HepG2 (cell line): Measurements from ENCODE around the gene ATP8B1. TPM values are rescaled to one million over a fixed set of nuclear protein-coding genes. Genes with fewer than 3 reads are reported as not detected.

Experiments
- ATAC-seq: fragments of 200-7000 bp; cut with Tn5 transposase; 3 replicates; pipeline ENCODE4 v1.9.1; 2020; ENCODE audit warnings: mild to moderate bottlenecking, moderate library complexity
- BruUV-seq: library from RNA; stranded (reverse); fragments of 400-500 nt; replicated peaks from 2 replicates; lab custom pipeline; 2021; lab: Mats Ljungman, UMichigan
- CTCF ChIA-PET: fragments of 300-600 bp; formaldehyde crosslinking; extraction: SDS; loops from one replicate; lab custom pipeline; 2021; ENCODE audit warnings: low total read pairs, inconsistent platforms, low intra/inter-chr PET ratio; lab: Yijun Ruan, JAX
- POLR2A ChIA-PET: fragments of 350-600 bp; sonication (Branson Sonifier 250); formaldehyde crosslinking; loops from one replicate; lab custom pipeline; 2020; ENCODE audit warnings: antibody characterized with exemption, inconsistent platforms; lab: Yijun Ruan, JAX
- DNase-seq: peaks from one replicate; pipeline ENCODE4 v3.0.0-alpha.2; 2015; ENCODE audit warnings: low spot score
- FAIRE-seq: peaks from 3 replicates; lab custom pipeline; 2011; peaks lifted over from hg19 to GRCh38; lab: Jason Lieb, UNC
- H2AFZ ChIP-seq: one replicate; pipeline ENCODE4 v1.6.1; 2011; ENCODE audit warnings: low read length, inconsistent platforms
- H3K27ac ChIP-seq: fragments of 300-600 bp; 3 replicates; pipeline ENCODE4 v1.8.0; 2011; ENCODE audit warnings: mixed run types, mild to moderate bottlenecking, mixed read lengths, low read length, inconsistent platforms; ENCODE audit not compliant: insufficient read depth; ENCODE audit errors: extremely low read length
- H3K27me3 ChIP-seq, 2 experiments: fragments of 200-600 bp in 1 of 2; 2 replicates in 1 of 2; 3 replicates in 1 of 2; pipeline versions ENCODE4 v1.6.0 to v1.8.0; 2011; ENCODE audit warnings: low read length in 2 of 2, mild to moderate bottlenecking in 2 of 2, moderate library complexity in 2 of 2, inconsistent platforms in 1 of 2; ENCODE audit not compliant: insufficient read depth in 2 of 2, control insufficient read depth in 1 of 2
- H3K36me3 ChIP-seq, 2 experiments: fragments of 200-600 bp in 1 of 2; replicated peaks in 1 of 2; 2 replicates in 1 of 2; 3 replicates in 1 of 2; pipeline versions ENCODE4 v1.5.1 to v1.8.0; 2011; ENCODE audit warnings: low read length in 2 of 2, inconsistent platforms in 1 of 2; ENCODE audit not compliant: insufficient read depth in 2 of 2, control insufficient read depth in 1 of 2
- H3K4me1 ChIP-seq: 2 replicates; pipeline ENCODE4 v1.5.1; 2012; ENCODE audit warnings: low read length, inconsistent platforms; ENCODE audit not compliant: insufficient read depth
- H3K4me2 ChIP-seq: 2 replicates; pipeline ENCODE4 v1.6.0; 2011; ENCODE audit warnings: low read depth, low read length, inconsistent platforms
- H3K4me3 ChIP-seq, 3 experiments: fragments of 200-600 bp in 1 of 3; sonication (generic), shearing (Covaris generic) in 1 of 3; replicated peaks in 1 of 3; 2 replicates each; pipeline ENCODE4 v1.5.1; 2011 to 2016; ENCODE audit warnings: low read length in 3 of 3, inconsistent platforms in 2 of 3, low read depth in 2 of 3, mild to moderate bottlenecking in 2 of 3, control low read depth in 1 of 3, mixed read lengths in 1 of 3; ENCODE audit not compliant: insufficient read depth in 1 of 3
- H3K79me2 ChIP-seq: one replicate; pipeline ENCODE4 v1.6.1; 2011; ENCODE audit warnings: low read length, inconsistent platforms; ENCODE audit not compliant: insufficient read depth
- H3K9ac ChIP-seq: 2 replicates; pipeline ENCODE4 v1.6.0; 2011; ENCODE audit warnings: mild to moderate bottlenecking, low read depth, low read length, inconsistent platforms; ENCODE audit not compliant: insufficient read depth
- H3K9me3 ChIP-seq: 2 replicates; pipeline ENCODE4 v1.5.1; 2012; ENCODE audit warnings: mild to moderate bottlenecking, low read length
- H4K20me1 ChIP-seq: 2 replicates; pipeline ENCODE4 v1.6.0; 2011; ENCODE audit warnings: inconsistent platforms, mild to moderate bottlenecking, low read length, moderate library complexity; ENCODE audit not compliant: insufficient read depth
- CBFB ChIP-seq: sonication (generic); formaldehyde crosslinking; IDR thresholded peaks from 2 replicates; pipeline ENCODE4 v1.4.0; 2020; ENCODE audit warnings: missing genetic modification reagents
- NPAS2 ChIP-seq: sonication (generic); formaldehyde crosslinking; IDR thresholded peaks from 2 replicates; pipeline ENCODE4 v1.8.0; 2022; ENCODE audit warnings: mild to moderate bottlenecking, missing genetic modification reagents, borderline replicate concordance
- PCBP2 ChIP-seq: fragments of 200-400 bp; formaldehyde crosslinking; optimal IDR thresholded peaks from 2 replicates; pipeline ENCODE3; 2018; ENCODE audit warnings: low read length, low read depth; ENCODE audit not compliant: poor library complexity, severe bottlenecking
- RARG ChIP-seq: sonication (generic); formaldehyde crosslinking; IDR thresholded peaks from 2 replicates; pipeline ENCODE4 v1.4.0; 2020; ENCODE audit warnings: low read depth, mild to moderate bottlenecking, missing genetic modification reagents
- RFX3 ChIP-seq: IDR thresholded peaks from 2 replicates; pipeline ENCODE4 v1.6.1; 2016; ENCODE audit warnings: missing biosample characterization, missing genetic modification reagents
- SMYD3 ChIP-seq: sonication (generic); formaldehyde crosslinking; IDR thresholded peaks from 2 replicates; pipeline ENCODE4 v1.8.1; 2023; ENCODE audit warnings: mild to moderate bottlenecking, missing genetic modification reagents
- TMF1 ChIP-seq: sonication (generic); formaldehyde crosslinking; IDR thresholded peaks from 2 replicates; pipeline ENCODE4 v1.8.1; 2022; ENCODE audit warnings: low read depth, missing genetic modification reagents
- ZBTB21 ChIP-seq: sonication (generic); formaldehyde crosslinking; IDR thresholded peaks from 2 replicates; pipeline ENCODE4 v1.4.0; 2020; ENCODE audit warnings: missing genetic modification reagents
- ZNF530 ChIP-seq: sonication (generic); formaldehyde crosslinking; IDR thresholded peaks from 2 replicates; pipeline ENCODE4 v1.5.0; 2020; ENCODE audit warnings: low read depth, mild to moderate bottlenecking, missing genetic modification reagents
- WGBS: methylation state at CpG from one replicate; pipeline ENCODE4 v1.1.6; 2017; ENCODE audit warnings: low lambda C conversion rate; 5-methylcytosine and 5-hydroxymethylcytosine counted together
- in situ Hi-C: cut with HindIII; loops from 2 replicates; pipeline ENCODE4 v1.10.0; 2017; ENCODE audit warnings: low pct_unique_long_range_greater_than_20kb; ENCODE audit not compliant: extremely low pct_ligation_motif_present
- intact Hi-C: fragments of 100-400 bp; cut with micrococcal nuclease; formaldehyde crosslinking; loops from one replicate; pipeline ENCODE4 v1.10.0; 2022; ENCODE audit not compliant: unreplicated experiment
- polyA plus RNA-seq, 8 experiments: library from polyadenylated mRNA; depleted of rRNA in 3 of 8; stranded (reverse) in 7 of 8; unstranded in 1 of 8; fragments of >200 nt; fragmentation: Illumina TruSeq in 4 of 8; extraction: Trizol in 4 of 8; gene quantifications; 2 replicates each; pipeline versions ENCODE4 v1.2.1 to v1.2.3, GENCODE V29; 2011 to 2016; ENCODE audit warnings: low read depth in 4 of 8, missing spikeins in 1 of 8, mixed read lengths in 1 of 8; ENCODE audit not compliant: insufficient read depth in 1 of 8
- total RNA-seq, 5 experiments: library from RNA; depleted of rRNA; stranded (reverse); fragments of >200 nt; fragmentation: Illumina TruSeq; extraction: Trizol; gene quantifications; 2 replicates each; pipeline ENCODE4 v1.2.3, GENCODE V29; 2016; ENCODE audit warnings: low read depth in 1 of 5
- TF ChIP-seq, protein P1 (sequence below): sonication (generic); formaldehyde crosslinking; IDR thresholded peaks from 2 replicates; pipeline ENCODE4 v1.4.0; 2020; ENCODE audit warnings: missing genetic modification reagents
- TF ChIP-seq, protein P2 (sequence below): sonication (generic); formaldehyde crosslinking; IDR thresholded peaks from 2 replicates; pipeline ENCODE4 v1.8.1; 2022; ENCODE audit warnings: mild to moderate bottlenecking, missing genetic modification reagents
- TF ChIP-seq, protein P3 (sequence below): fragments of 450-650 bp; IDR thresholded peaks from 2 replicates; pipeline ENCODE4 v1.6.1; 2017; ENCODE audit warnings: mild to moderate bottlenecking
- TF ChIP-seq, protein P4 (sequence below): sonication (generic); formaldehyde crosslinking; IDR thresholded peaks from 2 replicates; pipeline ENCODE4 v1.5.0; 2020; ENCODE audit warnings: mild to moderate bottlenecking, missing genetic modification reagents

The ATP8B1 gene
- total and polyA plus RNA-seq, 2 of the 13 experiments (the other 11 are each of a cell fraction or from before 2014, with no cell fraction given), result 2.8 to 4.0 TPM

DNA sequence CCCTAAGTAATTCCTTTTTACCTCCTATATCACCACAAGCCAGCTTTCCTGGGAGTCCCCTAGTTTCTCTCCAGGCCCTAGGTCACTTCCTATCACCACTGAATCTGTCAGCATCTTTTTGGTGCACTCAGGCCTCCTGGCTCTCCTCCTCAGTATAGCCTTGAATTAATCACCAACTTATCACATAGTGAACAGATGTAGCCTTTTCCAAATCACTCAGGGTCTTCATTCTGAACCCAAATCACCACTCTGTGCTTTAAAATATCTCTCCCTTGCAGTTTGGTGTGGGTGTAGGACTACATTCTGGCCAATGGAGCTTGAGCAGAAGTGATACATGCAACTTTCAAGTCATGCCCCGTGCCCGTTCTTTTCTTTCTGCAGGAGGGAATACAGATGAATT lies 29.6 kb upstream of the ATP8B1 start:
- CTCF ChIA-PET, result no interaction called here
- WGBS, result 95% methylated on average over 2 of the region's 2 CpGs
- ATAC-seq (no peak), DNase-seq (no peak), FAIRE-seq (no peak)
- peaks cover 19% of the 10 kb centered on the region for H3K4me1 ChIP-seq
- no peak overlapping the region for H3K4me3 ChIP-seq
- H2AFZ ChIP-seq, result no peak overlapping the region
- H3K27me3 ChIP-seq, result no peaks in the 10 kb centered on the region
- no peaks in the 10 kb centered on the region for H4K20me1 ChIP-seq
- H3K9me3 ChIP-seq, result no peaks in the 10 kb centered on the region
- no peaks in the 10 kb centered on the region for H3K79me2 ChIP-seq
- H3K4me2 ChIP-seq, result no peak overlapping the region
- no peak overlapping the region for H3K27ac ChIP-seq
- no peak overlapping the region for H3K9ac ChIP-seq
- in situ Hi-C loops (no loop called here), intact Hi-C loops (no loop called here)
- BruUV-seq, result no TSS peak
- POLR2A ChIA-PET, result interaction anchor here (1.1 kb wide), 1 partner anchor 29 kb away, joined by 3 read pairs; the partner anchor contains the start of gene ATP8B1
- H3K36me3 ChIP-seq, result no peaks in the 10 kb centered on the region
- no peak for TF ChIP-seq RFX3 (CRISPR knock-in tag)
- TF ChIP-seq SMYD3 (CRISPR knock-in tag), result no peak
- no peak for TF ChIP-seq PCBP2
- no peak for TF ChIP-seq ZBTB21 (CRISPR knock-in tag)
- no peak for TF ChIP-seq CBFB (CRISPR knock-in tag)
- no peak for TF ChIP-seq RARG (CRISPR knock-in tag)
- TF ChIP-seq, protein P1, sequence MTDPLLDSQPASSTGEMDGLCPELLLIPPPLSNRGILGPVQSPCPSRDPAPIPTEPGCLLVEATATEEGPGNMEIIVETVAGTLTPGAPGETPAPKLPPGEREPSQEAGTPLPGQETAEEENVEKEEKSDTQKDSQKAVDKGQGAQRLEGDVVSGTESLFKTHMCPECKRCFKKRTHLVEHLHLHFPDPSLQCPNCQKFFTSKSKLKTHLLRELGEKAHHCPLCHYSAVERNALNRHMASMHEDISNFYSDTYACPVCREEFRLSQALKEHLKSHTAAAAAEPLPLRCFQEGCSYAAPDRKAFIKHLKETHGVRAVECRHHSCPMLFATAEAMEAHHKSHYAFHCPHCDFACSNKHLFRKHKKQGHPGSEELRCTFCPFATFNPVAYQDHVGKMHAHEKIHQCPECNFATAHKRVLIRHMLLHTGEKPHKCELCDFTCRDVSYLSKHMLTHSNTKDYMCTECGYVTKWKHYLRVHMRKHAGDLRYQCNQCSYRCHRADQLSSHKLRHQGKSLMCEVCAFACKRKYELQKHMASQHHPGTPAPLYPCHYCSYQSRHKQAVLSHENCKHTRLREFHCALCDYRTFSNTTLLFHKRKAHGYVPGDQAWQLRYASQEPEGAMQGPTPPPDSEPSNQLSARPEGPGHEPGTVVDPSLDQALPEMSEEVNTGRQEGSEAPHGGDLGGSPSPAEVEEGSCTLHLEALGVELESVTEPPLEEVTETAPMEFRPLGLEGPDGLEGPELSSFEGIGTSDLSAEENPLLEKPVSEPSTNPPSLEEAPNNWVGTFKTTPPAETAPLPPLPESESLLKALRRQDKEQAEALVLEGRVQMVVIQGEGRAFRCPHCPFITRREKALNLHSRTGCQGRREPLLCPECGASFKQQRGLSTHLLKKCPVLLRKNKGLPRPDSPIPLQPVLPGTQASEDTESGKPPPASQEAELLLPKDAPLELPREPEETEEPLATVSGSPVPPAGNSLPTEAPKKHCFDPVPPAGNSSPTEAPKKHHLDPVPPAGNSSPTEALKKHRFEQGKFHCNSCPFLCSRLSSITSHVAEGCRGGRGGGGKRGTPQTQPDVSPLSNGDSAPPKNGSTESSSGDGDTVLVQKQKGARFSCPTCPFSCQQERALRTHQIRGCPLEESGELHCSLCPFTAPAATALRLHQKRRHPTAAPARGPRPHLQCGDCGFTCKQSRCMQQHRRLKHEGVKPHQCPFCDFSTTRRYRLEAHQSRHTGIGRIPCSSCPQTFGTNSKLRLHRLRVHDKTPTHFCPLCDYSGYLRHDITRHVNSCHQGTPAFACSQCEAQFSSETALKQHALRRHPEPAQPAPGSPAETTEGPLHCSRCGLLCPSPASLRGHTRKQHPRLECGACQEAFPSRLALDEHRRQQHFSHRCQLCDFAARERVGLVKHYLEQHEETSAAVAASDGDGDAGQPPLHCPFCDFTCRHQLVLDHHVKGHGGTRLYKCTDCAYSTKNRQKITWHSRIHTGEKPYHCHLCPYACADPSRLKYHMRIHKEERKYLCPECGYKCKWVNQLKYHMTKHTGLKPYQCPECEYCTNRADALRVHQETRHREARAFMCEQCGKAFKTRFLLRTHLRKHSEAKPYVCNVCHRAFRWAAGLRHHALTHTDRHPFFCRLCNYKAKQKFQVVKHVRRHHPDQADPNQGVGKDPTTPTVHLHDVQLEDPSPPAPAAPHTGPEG (CRISPR knock-in tag), result no peak
- TF ChIP-seq NPAS2 (CRISPR knock-in tag), result no peak
- TF ChIP-seq, protein P2, sequence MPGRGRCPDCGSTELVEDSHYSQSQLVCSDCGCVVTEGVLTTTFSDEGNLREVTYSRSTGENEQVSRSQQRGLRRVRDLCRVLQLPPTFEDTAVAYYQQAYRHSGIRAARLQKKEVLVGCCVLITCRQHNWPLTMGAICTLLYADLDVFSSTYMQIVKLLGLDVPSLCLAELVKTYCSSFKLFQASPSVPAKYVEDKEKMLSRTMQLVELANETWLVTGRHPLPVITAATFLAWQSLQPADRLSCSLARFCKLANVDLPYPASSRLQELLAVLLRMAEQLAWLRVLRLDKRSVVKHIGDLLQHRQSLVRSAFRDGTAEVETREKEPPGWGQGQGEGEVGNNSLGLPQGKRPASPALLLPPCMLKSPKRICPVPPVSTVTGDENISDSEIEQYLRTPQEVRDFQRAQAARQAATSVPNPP (CRISPR knock-in tag), result no peak
- TF ChIP-seq, protein P3, sequence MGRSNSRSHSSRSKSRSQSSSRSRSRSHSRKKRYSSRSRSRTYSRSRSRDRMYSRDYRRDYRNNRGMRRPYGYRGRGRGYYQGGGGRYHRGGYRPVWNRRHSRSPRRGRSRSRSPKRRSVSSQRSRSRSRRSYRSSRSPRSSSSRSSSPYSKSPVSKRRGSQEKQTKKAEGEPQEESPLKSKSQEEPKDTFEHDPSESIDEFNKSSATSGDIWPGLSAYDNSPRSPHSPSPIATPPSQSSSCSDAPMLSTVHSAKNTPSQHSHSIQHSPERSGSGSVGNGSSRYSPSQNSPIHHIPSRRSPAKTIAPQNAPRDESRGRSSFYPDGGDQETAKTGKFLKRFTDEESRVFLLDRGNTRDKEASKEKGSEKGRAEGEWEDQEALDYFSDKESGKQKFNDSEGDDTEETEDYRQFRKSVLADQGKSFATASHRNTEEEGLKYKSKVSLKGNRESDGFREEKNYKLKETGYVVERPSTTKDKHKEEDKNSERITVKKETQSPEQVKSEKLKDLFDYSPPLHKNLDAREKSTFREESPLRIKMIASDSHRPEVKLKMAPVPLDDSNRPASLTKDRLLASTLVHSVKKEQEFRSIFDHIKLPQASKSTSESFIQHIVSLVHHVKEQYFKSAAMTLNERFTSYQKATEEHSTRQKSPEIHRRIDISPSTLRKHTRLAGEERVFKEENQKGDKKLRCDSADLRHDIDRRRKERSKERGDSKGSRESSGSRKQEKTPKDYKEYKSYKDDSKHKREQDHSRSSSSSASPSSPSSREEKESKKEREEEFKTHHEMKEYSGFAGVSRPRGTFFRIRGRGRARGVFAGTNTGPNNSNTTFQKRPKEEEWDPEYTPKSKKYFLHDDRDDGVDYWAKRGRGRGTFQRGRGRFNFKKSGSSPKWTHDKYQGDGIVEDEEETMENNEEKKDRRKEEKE, result no peak
- TF ChIP-seq, protein P4, sequence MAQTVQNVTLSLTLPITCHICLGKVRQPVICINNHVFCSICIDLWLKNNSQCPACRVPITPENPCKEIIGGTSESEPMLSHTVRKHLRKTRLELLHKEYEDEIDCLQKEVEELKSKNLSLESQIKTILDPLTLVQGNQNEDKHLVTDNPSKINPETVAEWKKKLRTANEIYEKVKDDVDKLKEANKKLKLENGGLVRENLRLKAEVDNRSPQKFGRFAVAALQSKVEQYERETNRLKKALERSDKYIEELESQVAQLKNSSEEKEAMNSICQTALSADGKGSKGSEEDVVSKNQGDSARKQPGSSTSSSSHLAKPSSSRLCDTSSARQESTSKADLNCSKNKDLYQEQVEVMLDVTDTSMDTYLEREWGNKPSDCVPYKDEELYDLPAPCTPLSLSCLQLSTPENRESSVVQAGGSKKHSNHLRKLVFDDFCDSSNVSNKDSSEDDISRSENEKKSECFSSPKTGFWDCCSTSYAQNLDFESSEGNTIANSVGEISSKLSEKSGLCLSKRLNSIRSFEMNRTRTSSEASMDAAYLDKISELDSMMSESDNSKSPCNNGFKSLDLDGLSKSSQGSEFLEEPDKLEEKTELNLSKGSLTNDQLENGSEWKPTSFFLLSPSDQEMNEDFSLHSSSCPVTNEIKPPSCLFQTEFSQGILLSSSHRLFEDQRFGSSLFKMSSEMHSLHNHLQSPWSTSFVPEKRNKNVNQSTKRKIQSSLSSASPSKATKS (CRISPR knock-in tag), result no peak
- TF ChIP-seq ZNF530 (CRISPR knock-in tag), result no peak
- TF ChIP-seq TMF1 (CRISPR knock-in tag), result no peak
